CD14-positive monocyte (primary cell): ENCODE measurements around the gene KRTAP10-5. TPM values are rescaled to one million over a fixed set of nuclear protein-coding genes. Genes with fewer than 3 reads are reported as not detected.
"Not testable (repeated sequence)": the region's sequence is repeated elsewhere in the genome, so short reads cannot be mapped to it uniquely, and the experiment has no call there.

ENCODE experiments used
- DNase-seq, 3 donors: peaks; one replicate each; pipeline ENCODE4 v3.0.0-alpha.2; 2011 to 2022
- H2AFZ ChIP-seq: 2 replicates; pipeline ENCODE4 v1.6.0; 2012; ENCODE audit warnings: mild to moderate bottlenecking, low read depth, low read length, inconsistent platforms; ENCODE audit not compliant: insufficient read depth, poor library complexity, severe bottlenecking
- H3K27ac ChIP-seq, 2 donors: 1 replicate in 1 of 2; 2 replicates in 1 of 2; pipeline ENCODE4 v1.5.1; 2012 to 2013; ENCODE audit warnings: low read length in 2 of 2, control low read depth in 1 of 2, inconsistent platforms in 1 of 2, low read depth in 1 of 2, mild to moderate bottlenecking in 1 of 2
- H3K27me3 ChIP-seq, 2 donors: one replicate each; pipeline versions ENCODE4 v1.6.0 to v1.6.1; 2011 to 2013; ENCODE audit warnings: low read length in 2 of 2; ENCODE audit not compliant: control insufficient read depth in 2 of 2, insufficient read depth in 2 of 2
- H3K36me3 ChIP-seq, 2 donors: replicated peaks in 1 of 2; 1 replicate in 1 of 2; 2 replicates in 1 of 2; pipeline versions ENCODE4 v1.5.1 to v1.6.1; 2012 to 2013; ENCODE audit warnings: low read length in 2 of 2, control low read depth in 1 of 2, inconsistent platforms in 1 of 2, mild to moderate bottlenecking in 1 of 2; ENCODE audit not compliant: insufficient read depth in 2 of 2, control insufficient read depth in 1 of 2
- H3K4me1 ChIP-seq, 2 donors: 1 replicate in 1 of 2; 2 replicates in 1 of 2; pipeline versions ENCODE4 v1.5.1 to v1.6.1; 2012 to 2013; ENCODE audit warnings: low read length in 2 of 2, control low read depth in 1 of 2, inconsistent platforms in 1 of 2, mild to moderate bottlenecking in 1 of 2, moderate library complexity in 1 of 2; ENCODE audit not compliant: insufficient read depth in 2 of 2, control insufficient read depth in 1 of 2
- H3K4me2 ChIP-seq: replicated peaks from 2 replicates; pipeline ENCODE3; 2012; ENCODE audit warnings: low read length, moderate library complexity, mild to moderate bottlenecking; ENCODE audit not compliant: poor library complexity, severe bottlenecking; ENCODE audit errors: extremely low read depth
- H3K4me3 ChIP-seq, 3 experiments: fragments of 200-600 bp in 1 of 3; sonication (generic) in 1 of 3; replicated peaks in 1 of 3; 1 replicate in 2 of 3; 2 replicates in 1 of 3; pipeline ENCODE4 v1.5.1; 2011 to 2013; ENCODE audit warnings: low read length in 3 of 3, mild to moderate bottlenecking in 3 of 3, control low read depth in 2 of 3, low read depth in 2 of 3, inconsistent platforms in 1 of 3, moderate library complexity in 1 of 3
- H3K79me2 ChIP-seq: 2 replicates; pipeline ENCODE4 v1.6.0; 2012; ENCODE audit warnings: mild to moderate bottlenecking, control low read depth, inconsistent platforms, low read length, moderate library complexity; ENCODE audit not compliant: insufficient read depth
- H3K9ac ChIP-seq: 2 replicates; pipeline ENCODE4 v1.6.0; 2017; ENCODE audit warnings: low read length, mild to moderate bottlenecking; ENCODE audit not compliant: insufficient read depth, poor library complexity, severe bottlenecking
- H3K9me3 ChIP-seq, 2 donors: replicated peaks in 1 of 2; 1 replicate in 1 of 2; 2 replicates in 1 of 2; pipeline versions ENCODE4 v1.5.1 to v1.6.1; 2012 to 2013; ENCODE audit warnings: low read length in 2 of 2, control low read depth in 1 of 2; ENCODE audit not compliant: control insufficient read depth in 1 of 2, insufficient read depth in 1 of 2
- H4K20me1 ChIP-seq: 2 replicates; pipeline ENCODE4 v1.6.0; 2012; ENCODE audit warnings: mild to moderate bottlenecking, low read length, control low read depth, moderate library complexity; ENCODE audit not compliant: insufficient read depth
- H3K27ac Mint-ChIP-seq, 7 donors: one replicate each; pipeline ENCODE4 v1.8.0; 2020; ENCODE audit warnings: mild to moderate bottlenecking in 7 of 7, mixed read lengths in 7 of 7, moderate library complexity in 6 of 7, inconsistent platforms in 2 of 7
- H3K27me3 Mint-ChIP-seq, 3 donors: one replicate each; pipeline ENCODE4 v1.8.0; 2021 to 2022; ENCODE audit warnings: low read depth in 3 of 3, mild to moderate bottlenecking in 3 of 3, mixed read lengths in 3 of 3, moderate library complexity in 3 of 3, inconsistent platforms in 1 of 3
- H3K36me3 Mint-ChIP-seq, 2 donors: one replicate each; pipeline ENCODE4 v1.8.0; 2020; ENCODE audit warnings: mixed read lengths in 2 of 2, inconsistent platforms in 1 of 2, mild to moderate bottlenecking in 1 of 2
- H3K4me1 Mint-ChIP-seq: one replicate; pipeline ENCODE4 v1.8.0; 2020; ENCODE audit warnings: mild to moderate bottlenecking, mixed read lengths
- H3K4me3 Mint-ChIP-seq, 2 donors: one replicate each; pipeline ENCODE4 v1.8.0; 2020; ENCODE audit warnings: mild to moderate bottlenecking in 2 of 2, mixed read lengths in 2 of 2, moderate library complexity in 1 of 2
- H3K9me3 Mint-ChIP-seq, 7 donors: one replicate each; pipeline ENCODE4 v1.8.0; 2020 to 2022; ENCODE audit warnings: mixed read lengths in 7 of 7, mild to moderate bottlenecking in 6 of 7, moderate library complexity in 6 of 7, inconsistent platforms in 2 of 7
- WGBS: methylation state at CpG from one replicate; pipeline ENCODE4 v1.1.5; 2013; ENCODE audit warnings: missing lambda C conversion rate; ENCODE audit not compliant: insufficient coverage; 5-methylcytosine and 5-hydroxymethylcytosine counted together
- intact Hi-C, 2 donors: fragments of 100-400 bp; cut with micrococcal nuclease; formaldehyde crosslinking; loops; one replicate each; pipeline versions ENCODE4 v1.15.0 to v1.15.1; 2023
- polyA plus RNA-seq, 3 donors: library from polyadenylated mRNA; depleted of rRNA in 1 of 3; unstranded in 2 of 3; stranded (reverse) in 1 of 3; fragments of 300-500 nt in 2 of 3; fragments of >200 nt in 1 of 3; fragmentation: Illumina TruSeq in 2 of 3; gene quantifications; 1 replicate in 2 of 3; 2 replicates in 1 of 3; pipeline ENCODE4 v1.2.3, GENCODE V29; 2012 to 2021
- TF ChIP-seq, protein P1 (sequence below): fragments of 200-600 bp; IDR thresholded peaks from one replicate; pipeline ENCODE4 v1.8.0; 2022; ENCODE audit warnings: antibody characterized with exemption, mild to moderate bottlenecking

Gene KRTAP10-5
- polyA plus RNA-seq, 3 donors = not detected

- H3K4me3 ChIP-seq, H3K4me1 ChIP-seq, H3K4me3 Mint-ChIP-seq, H3K79me2 ChIP-seq, H3K9me3 ChIP-seq, H3K4me1 Mint-ChIP-seq, DNase-seq, H3K4me2 ChIP-seq, H3K36me3 ChIP-seq, H2AFZ ChIP-seq, H3K9ac ChIP-seq, H3K27ac ChIP-seq, intact Hi-C loops, H3K27me3 ChIP-seq, H3K9me3 Mint-ChIP-seq, H4K20me1 ChIP-seq, H3K36me3 Mint-ChIP-seq: not testable (repeated sequence)
- H3K27ac Mint-ChIP-seq = peak overlapping the region in 1 of 7 donors; percentile 41
- H3K27me3 Mint-ChIP-seq = peaks cover 2 to 34% (median 7%) of the 10 kb centered on the region in 3 donors
- WGBS = over 99% methylated on average over 10 of the region's 19 CpGs
These were observed 10.7 kb upstream of the KRTAP10-5 start for GRCh38 chr21:44590897-44591800.

GRCh38 chr21:44590311-44590721, 9.9 kb upstream of the KRTAP10-5 start:
- TF ChIP-seq, protein P1, sequence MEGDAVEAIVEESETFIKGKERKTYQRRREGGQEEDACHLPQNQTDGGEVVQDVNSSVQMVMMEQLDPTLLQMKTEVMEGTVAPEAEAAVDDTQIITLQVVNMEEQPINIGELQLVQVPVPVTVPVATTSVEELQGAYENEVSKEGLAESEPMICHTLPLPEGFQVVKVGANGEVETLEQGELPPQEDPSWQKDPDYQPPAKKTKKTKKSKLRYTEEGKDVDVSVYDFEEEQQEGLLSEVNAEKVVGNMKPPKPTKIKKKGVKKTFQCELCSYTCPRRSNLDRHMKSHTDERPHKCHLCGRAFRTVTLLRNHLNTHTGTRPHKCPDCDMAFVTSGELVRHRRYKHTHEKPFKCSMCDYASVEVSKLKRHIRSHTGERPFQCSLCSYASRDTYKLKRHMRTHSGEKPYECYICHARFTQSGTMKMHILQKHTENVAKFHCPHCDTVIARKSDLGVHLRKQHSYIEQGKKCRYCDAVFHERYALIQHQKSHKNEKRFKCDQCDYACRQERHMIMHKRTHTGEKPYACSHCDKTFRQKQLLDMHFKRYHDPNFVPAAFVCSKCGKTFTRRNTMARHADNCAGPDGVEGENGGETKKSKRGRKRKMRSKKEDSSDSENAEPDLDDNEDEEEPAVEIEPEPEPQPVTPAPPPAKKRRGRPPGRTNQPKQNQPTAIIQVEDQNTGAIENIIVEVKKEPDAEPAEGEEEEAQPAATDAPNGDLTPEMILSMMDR = no peak
- H3K4me1 ChIP-seq = no peaks in the 10 kb centered on the region
- intact Hi-C loops = no loop called here
- H3K27me3 Mint-ChIP-seq = peaks cover 2 to 37% (median 7%) of the 10 kb centered on the region in 3 donors
- H3K36me3 Mint-ChIP-seq = no peaks in the 10 kb centered on the region
- H3K4me3 Mint-ChIP-seq = no peak overlapping the region
- H3K9me3 Mint-ChIP-seq = peaks cover 0 to 16% (median 5%) of the 10 kb centered on the region in 7 donors
- DNase-seq = no peak
- H4K20me1 ChIP-seq = no peaks in the 10 kb centered on the region
- H3K27ac ChIP-seq = no peak overlapping the region
- no peak overlapping the region for H3K4me2 ChIP-seq
- 79% methylated on average over 2 of the region's 10 CpGs for WGBS
- H2AFZ ChIP-seq = no peak overlapping the region
- H3K27ac Mint-ChIP-seq = no peak overlapping the region
- H3K36me3 ChIP-seq = no peaks in the 10 kb centered on the region
- peaks cover 0 to 6% of the 10 kb centered on the region in 2 donors for H3K27me3 ChIP-seq
- no peaks in the 10 kb centered on the region for H3K4me1 Mint-ChIP-seq
- H3K9ac ChIP-seq = no peak overlapping the region
- no peaks in the 10 kb centered on the region for H3K9me3 ChIP-seq
- no peak overlapping the region for H3K4me3 ChIP-seq
- no peaks in the 10 kb centered on the region for H3K79me2 ChIP-seq
